ENCODE data around the gene THBS3. TPM values are rescaled to one million over a fixed set of nuclear protein-coding genes. Genes with fewer than 3 reads are reported as not detected.

The THBS3 gene
- total and polyA plus RNA-seq, 9 of the 15 experiments (the other 6 are each of a cell fraction or from before 2014, with no cell fraction given): 0.59 to 8.3 (median 3.2) TPM

- H3K4me2 ChIP-seq (ENCODE audit: insufficient read depth, low read length): no peak overlapping the region
- 77% methylated on average over 7 of the region's 8 CpGs for WGBS (ENCODE audit: insufficient coverage, low coverage, missing lambda C conversion rate)
- no peaks in the 10 kb centered on the region for H3K36me3 ChIP-seq (ENCODE audit: control insufficient read depth, insufficient read depth, low read length)
- peak overlapping the region in 1 of 2 experiments; percentile 33; a peak in 2 of 4 replicates for H3K9ac ChIP-seq (ENCODE audit: insufficient read depth in 1 of 2, low read depth in 2 of 2, low read length in 2 of 2)
- ChIA-PET CTCF (ENCODE audit: low intra/inter-chr PET ratio) (no interaction called here), POLR2A (interaction anchor here (0.6 to 1.2 kb wide), 2 partner anchors 9 to 11 kb away, joined by 3 to 5 read pairs; no protein-coding TSS in a partner anchor)
- no peaks in the 10 kb centered on the region for H3K9me1 ChIP-seq (ENCODE audit: control insufficient read depth, insufficient read depth, low read length)
- intact Hi-C loops (cut with micrococcal nuclease): no loop called here
- ATAC-seq: peak; percentile 42; the same call in 2 of the 3 replicates
- no peak overlapping the region for H3K4me3 ChIP-seq
- H3K27ac ChIP-seq (ENCODE audit: extremely low read depth, low read depth, low read length): no peak overlapping the region
- in situ Hi-C loops (cut with MboI): no loop called here
- no peak for FAIRE-seq
- H3K79me2 ChIP-seq (ENCODE audit: control insufficient read depth, insufficient read depth, low read length): no peaks in the 10 kb centered on the region
- no peaks in the 10 kb centered on the region for H4K20me1 ChIP-seq (replicated peaks; ENCODE audit: control insufficient read depth, insufficient read depth, low read length)
- no peak for DNase-seq (ENCODE audit: extremely low read depth in 1 of 4, low spot score in 3 of 4)
- H2AFZ ChIP-seq (ENCODE audit: low read depth, low read length): no peak overlapping the region
- no peak for TF ChIP-seq ZNF282 (CRISPR knock-in tag; IDR thresholded peaks at IDR 0.05)
- no peak for TF ChIP-seq CEBPB (tag; IDR thresholded peaks at IDR 0.05)
- no peak for TF ChIP-seq MYNN (IDR thresholded peaks at IDR 0.05)
- TF ChIP-seq MYNN (CRISPR knock-in tag; IDR thresholded peaks at IDR 0.05): no peak
- TF ChIP-seq E2F4 (CRISPR knock-in tag; IDR thresholded peaks at IDR 0.05; ENCODE audit: low read depth): no peak
- no peak for TF ChIP-seq ZBTB49 (CRISPR knock-in tag; IDR thresholded peaks at IDR 0.05; ENCODE audit: borderline replicate concordance)
- no peak for TF ChIP-seq HMBOX1 (IDR thresholded peaks at IDR 0.05)
- no peaks in the 10 kb centered on the region for H3K9me3 ChIP-seq (replicated peaks; ENCODE audit: control insufficient read depth, insufficient read depth, low read depth, low read length)
- BruUV-seq (replicated peaks): no TSS peak
- H3K27me3 ChIP-seq (ENCODE audit: control insufficient read depth in 2 of 2, insufficient read depth in 2 of 2, low read length in 2 of 2): no peaks in the 10 kb centered on the region
- H3K4me1 ChIP-seq (replicated peaks in 1 of 2; ENCODE audit: control insufficient read depth in 2 of 2, insufficient read depth in 2 of 2, low read length in 2 of 2): peaks cover 0 to 33% of the 10 kb centered on the region in 2 experiments; a peak in 3 of 5 replicates
These were observed 21.5 kb downstream of the THBS3 start for GRCh38 chr1:155186067-155186793.
